BLaER1 (cell line): ENCODE measurements around the gene CBLIF.
"Not testable (repeated sequence)": the region's sequence is repeated elsewhere in the genome, so short reads cannot be mapped to it uniquely, and the experiment has no call there.

Source experiments
- H3K27ac ChIP-seq: shearing (Covaris generic); formaldehyde crosslinking; 2 replicates; pipeline ENCODE4 v1.8.1; 2022
- H3K27me3 ChIP-seq: shearing (Covaris generic); formaldehyde crosslinking; 2 replicates; pipeline ENCODE4 v1.8.1; 2022
- H3K36me3 ChIP-seq: shearing (Covaris generic); formaldehyde crosslinking; 2 replicates; pipeline ENCODE4 v1.8.1; 2022
- H3K4me1 ChIP-seq: shearing (Covaris generic); formaldehyde crosslinking; 2 replicates; pipeline ENCODE4 v1.8.1; 2022
- H3K4me2 ChIP-seq: shearing (Covaris generic); formaldehyde crosslinking; 2 replicates; pipeline ENCODE4 v1.8.1; 2022
- H3K4me3 ChIP-seq: shearing (Covaris generic); formaldehyde crosslinking; 2 replicates; pipeline ENCODE4 v1.8.1; 2022
- H3K9ac ChIP-seq: shearing (Covaris generic); formaldehyde crosslinking; 2 replicates; pipeline ENCODE4 v1.8.1; 2022
- H3K9me3 ChIP-seq: shearing (Covaris generic); formaldehyde crosslinking; 2 replicates; pipeline ENCODE4 v1.8.1; 2022
- H4K20me1 ChIP-seq: shearing (Covaris generic); formaldehyde crosslinking; 2 replicates; pipeline ENCODE4 v1.8.1; 2022
- Cebpa-rat ChIP-seq: shearing (Covaris generic); IDR thresholded peaks from 2 replicates; pipeline ENCODE4 v1.8.1; 2022

CBLIF gene

DNA sequence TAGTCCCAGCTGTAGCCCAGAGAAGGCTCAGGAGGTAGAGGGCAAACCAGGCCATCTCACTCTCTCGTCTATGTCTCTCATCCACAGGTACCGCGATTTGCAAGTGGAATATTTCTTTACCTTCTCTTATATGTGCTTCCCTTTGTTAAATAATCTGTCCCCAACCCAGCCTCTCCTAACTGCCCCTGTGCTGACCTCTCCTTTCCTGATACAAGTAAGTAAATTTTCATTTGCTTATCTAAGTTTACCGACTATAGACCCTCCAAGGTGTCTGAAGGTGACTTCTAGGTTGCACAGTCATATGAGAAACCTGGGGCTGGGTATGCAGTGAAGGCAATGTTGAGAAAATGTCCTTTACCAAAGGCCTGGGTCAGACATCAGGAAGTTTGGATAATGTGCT is at the start of gene CBLIF:
CBLIF (minus strand) TSS at position 101 of the 400 bp plus-strand sequence; CDS start at position 55, 46 bp downstream.
- H4K20me1 ChIP-seq = no peaks in the 10 kb centered on the region
- H3K9ac ChIP-seq = no peak within 1 kb of the TSS
- no peak for TF ChIP-seq Cebpa-rat
- H3K36me3 ChIP-seq = no peaks in the 10 kb centered on the region
- no peak within 1 kb of the TSS for H3K4me3 ChIP-seq
- H3K9me3 ChIP-seq = no peaks in the 10 kb centered on the region
- H3K4me1 ChIP-seq = no peaks in the 10 kb centered on the region
- H3K4me2 ChIP-seq = no peak within 1 kb of the TSS
- H3K27me3 ChIP-seq = no peaks in the 10 kb centered on the region
- H3K27ac ChIP-seq = no peak within 1 kb of the TSS

DNA sequence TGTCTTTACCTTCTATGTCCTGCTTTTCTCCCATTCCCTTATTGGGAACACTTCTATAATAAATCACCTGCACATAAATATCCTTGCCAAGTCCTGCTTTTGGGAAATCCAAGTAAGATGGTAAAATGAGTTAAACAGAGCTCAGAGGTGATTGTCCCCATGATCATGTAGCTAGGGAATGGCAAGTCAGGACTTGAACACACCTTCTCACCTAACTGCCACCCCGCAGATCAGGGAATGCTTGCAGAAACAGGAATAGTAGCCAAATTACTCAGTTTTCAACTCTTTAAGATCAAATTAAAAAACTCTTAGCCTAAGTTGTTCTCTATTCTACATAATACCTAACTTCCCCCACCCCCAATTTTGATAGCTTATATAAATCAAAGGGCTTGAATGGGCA is 49.3 kb upstream of the CBLIF start:
- no peak overlapping the region for H3K9ac ChIP-seq
- no peaks in the 10 kb centered on the region for H4K20me1 ChIP-seq
- H3K9me3 ChIP-seq = peaks cover 16% of the 10 kb centered on the region
- no peak overlapping the region for H3K27ac ChIP-seq
- no peak for TF ChIP-seq Cebpa-rat
- no peaks in the 10 kb centered on the region for H3K4me1 ChIP-seq
- H3K27me3 ChIP-seq = no peaks in the 10 kb centered on the region
- no peaks in the 10 kb centered on the region for H3K36me3 ChIP-seq
- H3K4me3 ChIP-seq = no peak overlapping the region
- H3K4me2 ChIP-seq = no peak overlapping the region

DNA sequence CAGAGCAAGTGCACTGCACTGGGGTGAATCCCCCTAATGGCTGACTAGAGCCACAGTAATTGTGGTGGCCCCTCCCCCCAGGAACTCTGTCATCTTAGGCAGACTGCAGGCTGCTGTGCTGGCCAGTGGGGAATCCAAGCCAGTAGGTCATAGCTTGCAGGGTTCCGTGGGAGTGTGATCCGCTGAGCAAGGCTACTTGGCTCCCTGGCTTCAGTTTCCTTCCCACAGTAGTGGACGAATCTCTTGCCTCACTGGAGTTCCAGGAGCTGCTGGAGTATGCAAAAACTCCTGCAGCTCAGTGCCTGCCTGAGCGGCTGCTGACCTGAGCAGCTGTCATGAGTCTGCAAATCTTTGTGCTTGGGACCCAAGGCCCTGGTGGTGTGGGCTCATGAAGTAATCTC is 46.5 kb upstream of the CBLIF start:
- Histone ChIP-seq H3K4me2 (no peak overlapping the region), H3K27me3 (no peaks in the 10 kb centered on the region), H3K9me3 (peaks cover 35% of the 10 kb centered on the region), H3K27ac (no peak overlapping the region), H3K4me1 (no peaks in the 10 kb centered on the region), H3K9ac (no peak overlapping the region), H3K36me3 (no peaks in the 10 kb centered on the region), H4K20me1 (no peaks in the 10 kb centered on the region), H3K4me3 (no peak overlapping the region)
- no peak for TF ChIP-seq Cebpa-rat

DNA sequence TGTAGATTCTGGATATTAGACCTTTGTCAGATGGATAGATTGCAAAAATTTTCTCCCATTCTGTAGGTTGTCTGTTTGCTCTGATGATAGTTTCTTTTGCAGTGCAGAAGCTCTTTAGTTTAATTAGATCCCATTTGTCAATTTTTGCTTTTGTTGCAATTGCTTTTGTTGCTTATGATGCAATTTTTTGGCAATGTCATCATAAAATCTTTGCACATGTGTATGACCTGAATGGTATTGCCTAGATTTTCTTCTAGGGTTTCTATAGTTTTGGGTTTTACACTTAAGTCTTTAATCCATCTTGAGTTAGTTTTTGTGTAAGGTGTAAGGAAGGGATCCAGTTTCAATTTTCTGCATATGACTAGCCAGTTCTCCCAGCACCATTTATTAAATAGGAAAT is 41.9 kb upstream of the CBLIF start:
- H4K20me1 ChIP-seq, H3K4me1 ChIP-seq, H3K36me3 ChIP-seq, H3K27me3 ChIP-seq, H3K4me2 ChIP-seq, H3K9ac ChIP-seq, H3K27ac ChIP-seq, H3K4me3 ChIP-seq: not testable (repeated sequence)
- H3K9me3 ChIP-seq = peaks cover 37% of the 10 kb centered on the region

DNA sequence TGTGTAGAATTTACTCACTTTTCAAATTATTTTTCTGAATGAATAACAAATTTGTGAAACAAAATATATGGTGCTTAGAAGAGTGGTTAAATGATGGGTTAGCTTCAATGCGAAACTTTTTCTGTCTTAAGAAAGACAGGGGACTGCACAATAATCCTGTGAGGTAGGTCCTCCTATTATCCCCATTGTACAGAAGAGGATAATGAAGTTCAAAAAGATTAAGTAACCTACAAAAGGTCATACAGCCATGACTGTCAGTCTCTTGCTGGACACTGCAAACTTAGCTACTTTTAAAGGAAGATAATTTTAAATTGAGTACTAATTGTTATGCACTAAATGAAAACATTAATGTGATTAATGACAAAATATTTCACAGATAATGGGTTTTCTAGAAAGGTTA is 38.3 kb upstream of the CBLIF start:
- H3K27ac ChIP-seq = no peak overlapping the region
- peaks cover 19% of the 10 kb centered on the region for H3K9me3 ChIP-seq
- H3K27me3 ChIP-seq = no peaks in the 10 kb centered on the region
- H3K4me3 ChIP-seq = no peak overlapping the region
- H3K36me3 ChIP-seq = no peaks in the 10 kb centered on the region
- H3K9ac ChIP-seq = no peak overlapping the region
- H3K4me1 ChIP-seq = no peaks in the 10 kb centered on the region
- TF ChIP-seq Cebpa-rat = no peak
- no peak overlapping the region for H3K4me2 ChIP-seq
- H4K20me1 ChIP-seq = no peaks in the 10 kb centered on the region

DNA sequence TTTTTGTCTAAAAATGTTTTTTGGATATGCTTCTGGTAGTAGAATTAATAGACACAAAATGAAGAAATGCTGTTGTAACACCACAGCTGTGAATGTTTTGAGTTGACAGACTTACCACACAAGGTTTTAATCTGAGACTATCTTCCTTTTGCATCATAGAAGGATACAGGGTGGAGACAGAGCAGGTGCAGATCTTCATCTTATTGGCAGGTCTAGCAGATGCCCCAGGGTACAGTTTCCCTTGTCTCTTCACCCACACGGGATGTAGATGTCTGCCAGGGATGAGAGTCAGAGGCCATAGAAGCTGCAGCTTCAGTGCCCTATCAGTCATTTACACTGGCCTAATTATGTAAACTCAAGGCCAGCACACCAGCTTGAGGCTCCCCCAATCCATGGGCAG is 34.3 kb upstream of the CBLIF start:
- Histone ChIP-seq H3K4me1 (no peaks in the 10 kb centered on the region), H3K27ac (no peak overlapping the region), H3K36me3 (no peaks in the 10 kb centered on the region), H3K27me3 (no peaks in the 10 kb centered on the region), H3K4me2 (no peak overlapping the region), H3K9ac (no peak overlapping the region), H3K9me3 (no peaks in the 10 kb centered on the region), H4K20me1 (no peaks in the 10 kb centered on the region), H3K4me3 (no peak overlapping the region)
- no peak for TF ChIP-seq Cebpa-rat

DNA sequence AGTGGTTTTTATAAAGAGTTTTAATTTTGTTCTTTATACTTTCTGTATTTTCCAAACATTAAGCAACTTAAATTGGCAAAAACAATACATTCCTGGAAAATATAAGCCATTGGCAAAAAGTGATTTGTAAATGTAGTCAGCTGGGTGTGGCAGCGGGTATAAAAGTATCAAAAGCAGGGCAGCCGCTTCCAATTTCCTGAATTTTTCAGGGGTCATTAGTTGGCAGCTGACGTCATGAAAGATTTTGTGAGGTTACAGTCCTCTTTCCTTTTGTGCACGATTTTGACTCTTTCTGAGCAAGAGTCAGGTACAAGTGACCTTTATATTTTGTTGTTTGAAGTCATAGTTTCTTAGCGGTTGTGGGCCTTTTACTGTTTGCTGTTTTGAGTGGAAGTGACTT is 33.3 kb upstream of the CBLIF start, which contains the start of gene OOSP3:
OOSP3 (plus strand) TSS at position 208 of the 400 bp plus-strand sequence; CDS start at position 235, 27 bp downstream.
- Histone ChIP-seq H3K27ac (no peak within 1 kb of the TSS), H3K27me3 (no peaks in the 10 kb centered on the region), H3K9ac (no peak within 1 kb of the TSS), H4K20me1 (no peaks in the 10 kb centered on the region), H3K36me3 (no peaks in the 10 kb centered on the region), H3K4me3 (no peak within 1 kb of the TSS), H3K4me1 (no peaks in the 10 kb centered on the region), H3K9me3 (no peaks in the 10 kb centered on the region), H3K4me2 (no peak within 1 kb of the TSS)
- no peak for TF ChIP-seq Cebpa-rat

DNA sequence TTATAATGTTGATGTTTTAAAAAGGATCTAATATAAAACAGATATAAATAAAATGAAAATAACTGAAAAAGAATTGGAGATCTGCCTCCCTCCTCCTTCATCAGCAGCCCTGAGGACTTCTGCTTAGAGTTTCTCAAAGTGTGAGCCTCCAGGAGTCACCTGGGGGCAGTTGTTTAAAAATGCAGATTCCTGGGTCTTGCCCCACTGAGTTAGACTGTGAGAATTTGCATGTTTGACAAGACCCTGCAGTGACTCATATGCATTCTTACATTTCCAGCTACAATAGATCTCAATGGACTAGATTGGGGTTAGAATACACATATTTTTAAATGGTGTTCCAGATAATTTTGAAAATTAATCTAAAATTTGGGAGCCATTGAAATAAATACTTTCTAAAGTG is 32.5 kb upstream of the CBLIF start:
- H3K4me3 ChIP-seq = no peak overlapping the region
- no peaks in the 10 kb centered on the region for H3K36me3 ChIP-seq
- H3K27ac ChIP-seq = no peak overlapping the region
- TF ChIP-seq Cebpa-rat = no peak
- H3K9me3 ChIP-seq = no peaks in the 10 kb centered on the region
- H4K20me1 ChIP-seq = no peaks in the 10 kb centered on the region
- H3K4me2 ChIP-seq = no peak overlapping the region
- no peak overlapping the region for H3K9ac ChIP-seq
- H3K27me3 ChIP-seq = no peaks in the 10 kb centered on the region
- H3K4me1 ChIP-seq = no peaks in the 10 kb centered on the region

DNA sequence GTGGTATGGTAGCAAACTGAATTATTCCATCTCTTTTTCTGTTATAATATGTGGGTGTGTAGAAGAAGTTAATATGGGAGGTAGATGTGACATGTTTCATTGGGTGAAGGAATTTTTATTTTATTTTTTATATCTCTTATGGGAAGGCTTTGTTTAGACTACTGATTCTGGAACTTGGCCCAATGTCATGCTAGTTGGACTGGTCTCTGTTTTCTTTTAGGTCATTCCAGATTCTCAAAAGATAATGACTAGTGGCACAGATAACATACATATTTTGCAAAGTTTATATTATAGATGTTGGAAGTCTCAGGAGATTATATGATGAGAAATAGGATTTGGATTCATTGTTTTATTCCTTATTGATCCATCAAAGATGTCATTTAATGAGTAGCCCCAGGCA is 32.0 kb upstream of the CBLIF start:
- no peak overlapping the region for H3K9ac ChIP-seq
- no peak overlapping the region for H3K4me3 ChIP-seq
- H3K9me3 ChIP-seq = no peaks in the 10 kb centered on the region
- no peak overlapping the region for H3K4me2 ChIP-seq
- no peak overlapping the region for H3K27ac ChIP-seq
- no peaks in the 10 kb centered on the region for H3K36me3 ChIP-seq
- H3K27me3 ChIP-seq = no peaks in the 10 kb centered on the region
- no peaks in the 10 kb centered on the region for H3K4me1 ChIP-seq
- no peaks in the 10 kb centered on the region for H4K20me1 ChIP-seq
- TF ChIP-seq Cebpa-rat = no peak

DNA sequence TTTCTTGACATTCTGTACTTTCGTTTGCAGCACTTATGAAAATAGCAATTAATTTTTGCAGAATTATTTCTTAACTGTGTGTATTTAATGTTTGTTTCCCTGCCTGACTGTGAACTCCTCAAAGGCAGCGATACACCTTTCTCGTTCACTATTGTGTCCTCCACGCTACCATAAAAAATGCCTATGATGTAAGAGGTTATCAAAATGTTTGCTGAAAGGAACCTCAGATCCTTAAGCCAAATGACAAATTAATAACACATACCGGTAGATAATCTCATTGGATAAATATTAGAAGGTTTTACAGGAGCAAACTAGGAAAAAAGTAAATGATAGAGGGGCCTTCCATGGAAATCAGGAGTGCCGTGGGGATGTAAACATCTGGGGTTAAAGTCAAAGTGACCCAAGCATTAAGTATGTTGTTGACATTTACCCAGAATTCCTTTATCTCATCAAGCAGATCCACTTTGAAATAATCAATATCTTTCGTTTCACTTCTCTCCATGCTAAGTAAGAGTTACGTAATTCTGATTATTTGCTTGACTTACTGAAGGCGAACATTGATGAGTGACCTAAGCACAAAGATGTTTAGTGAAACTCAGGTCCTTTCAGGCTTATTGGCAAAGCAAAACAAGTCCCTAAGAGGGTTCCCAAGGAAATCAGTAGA is 30.7 kb upstream of the CBLIF start:
- Histone ChIP-seq H3K4me2 (no peak overlapping the region), H3K9me3 (no peaks in the 10 kb centered on the region), H3K4me3 (no peak overlapping the region), H3K27me3 (no peaks in the 10 kb centered on the region), H3K4me1 (no peaks in the 10 kb centered on the region), H4K20me1 (no peaks in the 10 kb centered on the region), H3K27ac (no peak overlapping the region), H3K36me3 (no peaks in the 10 kb centered on the region), H3K9ac (no peak overlapping the region)
- no peak for TF ChIP-seq Cebpa-rat

DNA sequence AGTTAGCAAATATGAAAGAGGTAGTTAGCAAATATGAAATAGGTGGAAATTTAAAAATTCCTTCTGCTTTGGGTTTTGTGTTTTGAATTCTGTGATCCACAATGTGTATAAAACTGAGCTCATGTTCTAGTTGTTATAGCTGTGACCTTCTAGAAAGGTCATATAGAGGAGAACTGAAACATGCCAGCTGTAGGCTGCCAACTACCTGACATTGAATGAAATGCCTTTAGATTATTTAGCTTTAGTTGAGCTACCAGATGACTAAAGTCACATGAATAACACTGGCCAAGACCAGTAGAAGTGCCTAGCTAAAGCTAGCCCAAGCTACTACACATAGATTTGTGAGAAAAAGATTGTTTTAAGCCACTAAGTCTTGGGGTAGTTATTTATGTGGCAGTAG is 26.8 kb upstream of the CBLIF start:
- Histone ChIP-seq H3K9ac (no peak overlapping the region), H3K4me2 (no peak overlapping the region), H4K20me1 (no peaks in the 10 kb centered on the region), H3K27ac (no peak overlapping the region), H3K4me1 (no peaks in the 10 kb centered on the region), H3K9me3 (no peaks in the 10 kb centered on the region), H3K36me3 (no peaks in the 10 kb centered on the region), H3K27me3 (no peaks in the 10 kb centered on the region), H3K4me3 (no peak overlapping the region)
- no peak for TF ChIP-seq Cebpa-rat
